A549 (cell line): Measurements from ENCODE around the gene ZNF423. TPM values are rescaled to one million over a fixed set of nuclear protein-coding genes. Genes with fewer than 3 reads are reported as not detected.

Experiments
- ATAC-seq, 2 experiments: fragments of 200-7000 bp in 1 of 2; fragments of >200 bp in 1 of 2; cut with Nextera tagmentation in 1 of 2; cut with Tn5 transposase in 1 of 2; 3 replicates each; pipeline versions ENCODE4 v1.8.0 to v1.9.1; 2018 to 2020; ENCODE audit warnings: mild to moderate bottlenecking in 1 of 2, moderate library complexity in 1 of 2
- CTCF ChIA-PET: fragments of 300-600 bp; sonication (Branson Sonifier 250); formaldehyde crosslinking; extraction: SDS; loops from one replicate; lab custom pipeline; 2021; ENCODE audit warnings: antibody characterized with exemption, inconsistent platforms; lab: Yijun Ruan, JAX
- POLR2A ChIA-PET: fragments of 350-600 bp; formaldehyde crosslinking; extraction: SDS; loops from one replicate; lab custom pipeline; 2021; ENCODE audit warnings: antibody characterized with exemption, inconsistent platforms; lab: Yijun Ruan, JAX
- DNase-seq, 2 experiments: peaks; one replicate each; pipeline versions ENCODE4 v3.0.0 to v3.0.0-alpha.2; 2011 to 2016; ENCODE audit warnings: low read depth in 1 of 2, low spot score in 1 of 2
- FAIRE-seq: peaks from 2 replicates; lab custom pipeline; 2011; peaks lifted over from hg19 to GRCh38; lab: Jason Lieb, UNC
- H3K27ac ChIP-seq, 2 experiments: fragments of >200 bp; sonication (Bioruptor Twin); formaldehyde crosslinking; 3 replicates each; pipeline ENCODE4 v1.5.1; 2016 to 2017
- H3K4me1 ChIP-seq: fragments of >200 bp; sonication (Bioruptor Twin); formaldehyde crosslinking; 3 replicates; pipeline ENCODE4 v1.6.1; 2016
- H3K4me2 ChIP-seq: fragments of >200 bp; sonication (Bioruptor Twin); formaldehyde crosslinking; 3 replicates; pipeline ENCODE4 v1.6.1; 2016
- H3K4me3 ChIP-seq: fragments of >200 bp; sonication (Bioruptor Twin); formaldehyde crosslinking; 3 replicates; pipeline ENCODE4 v1.5.1; 2016
- H3K9me3 ChIP-seq: fragments of >200 bp; sonication (Bioruptor Twin); formaldehyde crosslinking; 3 replicates; pipeline ENCODE4 v1.6.1; 2016
- BHLHE40 ChIP-seq: IDR thresholded peaks from 2 replicates; pipeline ENCODE4 v1.6.1; 2012; ENCODE audit warnings: low read depth, low read length, inconsistent platforms
- CBX8 ChIP-seq: fragments of 200-600 bp; sonication (generic); IDR thresholded peaks from 2 replicates; pipeline ENCODE4 v1.6.1; 2016
- CEBPB ChIP-seq, 2 experiments: fragments of >200 bp in 1 of 2; sonication (Bioruptor Twin) in 1 of 2; formaldehyde crosslinking in 1 of 2; IDR thresholded peaks; 2 replicates each; pipeline ENCODE4 v1.6.1; 2012 to 2016
- CHD2 ChIP-seq: fragments of 150-350 bp; IDR thresholded peaks from 2 replicates; pipeline ENCODE4 v1.6.1; 2014; ENCODE audit warnings: low read length; ENCODE audit not compliant: partially characterized antibody
- CHD4 ChIP-seq: fragments of 200-600 bp; sonication (generic); IDR thresholded peaks from 2 replicates; pipeline ENCODE4 v1.6.1; 2016; ENCODE audit warnings: antibody characterized with exemption, mild to moderate bottlenecking, borderline replicate concordance
- EHF ChIP-seq: fragments of 250-450 bp; sonication (Bioruptor Pico); IDR thresholded peaks from 2 replicates; pipeline ENCODE4 v1.5.0; 2020; ENCODE audit warnings: mild to moderate bottlenecking
- FOSL2 ChIP-seq, 2 experiments: fragments of 450-650 bp in 1 of 2; fragments of >200 bp in 1 of 2; sonication (Bioruptor Twin) in 1 of 2; formaldehyde crosslinking; IDR thresholded peaks; 2 replicates each; pipeline versions ENCODE4 v1.5.0 to v1.6.1; 2016 to 2020; ENCODE audit warnings: mild to moderate bottlenecking in 1 of 2, moderate library complexity in 1 of 2
- FOXS1 ChIP-seq: fragments of 250-450 bp; sonication (Bioruptor Pico); IDR thresholded peaks from 2 replicates; pipeline ENCODE4 v1.5.0; 2020; ENCODE audit warnings: mild to moderate bottlenecking, moderate library complexity
- GATA3 ChIP-seq: IDR thresholded peaks from 2 replicates; pipeline ENCODE4 v1.6.1; 2012; ENCODE audit warnings: borderline replicate concordance
- HDAC2 ChIP-seq: fragments of 200-600 bp; sonication (generic); IDR thresholded peaks from 2 replicates; pipeline ENCODE4 v1.6.1; 2016
- HOXA7 ChIP-seq: fragments of 250-450 bp; sonication (Bioruptor Pico); IDR thresholded peaks from 2 replicates; pipeline ENCODE4 v1.5.0; 2020; ENCODE audit warnings: mild to moderate bottlenecking, moderate library complexity
- HOXB13 ChIP-seq: fragments of 250-450 bp; sonication (Bioruptor Pico); IDR thresholded peaks from 2 replicates; pipeline ENCODE4 v1.5.0; 2020; ENCODE audit warnings: low read depth, mild to moderate bottlenecking, moderate library complexity
- JUN ChIP-seq, 2 experiments: fragments of >200 bp; sonication (Bioruptor Twin); formaldehyde crosslinking; IDR thresholded peaks; 2 replicates in 1 of 2; 3 replicates in 1 of 2; pipeline ENCODE4 v1.6.1; 2016 to 2017
- JUNB ChIP-seq: fragments of >200 bp; sonication (Bioruptor Twin); formaldehyde crosslinking; IDR thresholded peaks from 2 replicates; pipeline ENCODE4 v1.6.1; 2016
- KDM1A ChIP-seq: fragments of 200-600 bp; sonication (generic); IDR thresholded peaks from 2 replicates; pipeline ENCODE4 v1.6.1; 2016; ENCODE audit warnings: low read depth, mild to moderate bottlenecking
- MAFK ChIP-seq: fragments of 450-650 bp; IDR thresholded peaks from 2 replicates; pipeline ENCODE4 v1.6.1; 2014; ENCODE audit not compliant: partially characterized antibody
- MYC ChIP-seq: IDR thresholded peaks from 2 replicates; pipeline ENCODE4 v1.6.1; 2012; ENCODE audit warnings: mild to moderate bottlenecking, inconsistent platforms, low read length, improper control_type of control experiment, borderline replicate concordance
- NPAS2 ChIP-seq: fragments of 250-450 bp; sonication (Bioruptor Pico); IDR thresholded peaks from 2 replicates; pipeline ENCODE4 v1.8.0; 2022; ENCODE audit warnings: mild to moderate bottlenecking, moderate library complexity, borderline replicate concordance
- PHF8 ChIP-seq: fragments of 200-600 bp; sonication (generic); IDR thresholded peaks from 2 replicates; pipeline ENCODE4 v1.6.1; 2016; ENCODE audit warnings: low read depth, mild to moderate bottlenecking, antibody characterized with exemption, moderate library complexity, borderline replicate concordance
- POLR2A ChIP-seq: IDR thresholded peaks from 2 replicates; pipeline ENCODE4 v1.6.1; 2012; ENCODE audit warnings: mild to moderate bottlenecking, low read length
- POLR2AphosphoS2 ChIP-seq: conservative IDR thresholded peaks from 2 replicates; pipeline ENCODE4 v1.6.1; 2012; ENCODE audit warnings: low read length, improper control_type of control experiment, inconsistent platforms
- RAD21 ChIP-seq, 2 experiments: fragments of >200 bp in 1 of 2; sonication (Bioruptor Twin) in 1 of 2; formaldehyde crosslinking in 1 of 2; IDR thresholded peaks in 1 of 2; conservative IDR thresholded peaks in 1 of 2; 2 replicates in 1 of 2; 3 replicates in 1 of 2; pipeline ENCODE4 v1.6.1; 2012 to 2018; ENCODE audit warnings: inconsistent platforms in 1 of 2
- RARB ChIP-seq: fragments of 250-450 bp; sonication (Bioruptor Pico); IDR thresholded peaks from 2 replicates; pipeline ENCODE4 v1.8.0; 2021; ENCODE audit warnings: mild to moderate bottlenecking, moderate library complexity
- RCOR1 ChIP-seq: fragments of 150-350 bp; IDR thresholded peaks from 2 replicates; pipeline ENCODE4 v1.6.1; 2014; ENCODE audit warnings: antibody characterized with exemption, low read length, low read depth
- RNF2 ChIP-seq: fragments of 200-600 bp; sonication (generic); IDR thresholded peaks from 2 replicates; pipeline ENCODE4 v1.6.1; 2016; ENCODE audit warnings: low read depth, mild to moderate bottlenecking, antibody characterized with exemption, moderate library complexity, borderline replicate concordance
- SMC3 ChIP-seq: fragments of >200 bp; sonication (Bioruptor Twin); formaldehyde crosslinking; IDR thresholded peaks from 3 replicates; pipeline ENCODE4 v1.6.1; 2018; ENCODE audit warnings: inconsistent platforms
- TP53 ChIP-seq: fragments of 250-450 bp; sonication (Bioruptor Pico); IDR thresholded peaks from 2 replicates; pipeline ENCODE4 v1.5.0; 2021; ENCODE audit warnings: mild to moderate bottlenecking, moderate library complexity
- WGBS: methylation state at CpG from one replicate; pipeline ENCODE4 v1.1.6; 2017; ENCODE audit errors: missing lambda C conversion rate; 5-methylcytosine and 5-hydroxymethylcytosine counted together
- polyA plus RNA-seq, 4 experiments: library from polyadenylated mRNA; depleted of rRNA in 3 of 4; stranded (reverse); fragments of >200 nt; fragmentation: RNase III in 1 of 4; extraction: RNeasy Plus Mini Kit Qiagen cat#74134 plus additional on column Dnase treatment in 1 of 4; gene quantifications; 2 replicates in 3 of 4; 3 replicates in 1 of 4; pipeline ENCODE4 v1.2.3, GENCODE V29; 2011 to 2017
- TF ChIP-seq, protein P1 (sequence below): fragments of >200 bp; sonication (Bioruptor Twin); formaldehyde crosslinking; IDR thresholded peaks from 3 replicates; pipeline ENCODE4 v1.5.1; 2016
- TF ChIP-seq, protein P2 (sequence below): IDR thresholded peaks from 2 replicates; pipeline ENCODE4 v1.6.1; 2012
- TF ChIP-seq, protein P3 (sequence below): fragments of 450-650 bp; IDR thresholded peaks from 2 replicates; pipeline ENCODE4 v1.6.1; 2014; ENCODE audit warnings: antibody characterized with exemption
- TF ChIP-seq, protein P4 (sequence below): IDR thresholded peaks from 2 replicates; pipeline ENCODE4 v1.6.1; 2012
- TF ChIP-seq, protein P5 (sequence below): fragments of 150-350 bp; IDR thresholded peaks from 2 replicates; pipeline ENCODE4 v1.6.1; 2014; ENCODE audit warnings: low read depth, mild to moderate bottlenecking, low read length

The ZNF423 gene
- polyA plus RNA-seq, 2 of the 4 experiments (the other 2 are of a cell fraction), result 0.04 to 0.10 TPM

- TF ChIP-seq, protein P1, sequence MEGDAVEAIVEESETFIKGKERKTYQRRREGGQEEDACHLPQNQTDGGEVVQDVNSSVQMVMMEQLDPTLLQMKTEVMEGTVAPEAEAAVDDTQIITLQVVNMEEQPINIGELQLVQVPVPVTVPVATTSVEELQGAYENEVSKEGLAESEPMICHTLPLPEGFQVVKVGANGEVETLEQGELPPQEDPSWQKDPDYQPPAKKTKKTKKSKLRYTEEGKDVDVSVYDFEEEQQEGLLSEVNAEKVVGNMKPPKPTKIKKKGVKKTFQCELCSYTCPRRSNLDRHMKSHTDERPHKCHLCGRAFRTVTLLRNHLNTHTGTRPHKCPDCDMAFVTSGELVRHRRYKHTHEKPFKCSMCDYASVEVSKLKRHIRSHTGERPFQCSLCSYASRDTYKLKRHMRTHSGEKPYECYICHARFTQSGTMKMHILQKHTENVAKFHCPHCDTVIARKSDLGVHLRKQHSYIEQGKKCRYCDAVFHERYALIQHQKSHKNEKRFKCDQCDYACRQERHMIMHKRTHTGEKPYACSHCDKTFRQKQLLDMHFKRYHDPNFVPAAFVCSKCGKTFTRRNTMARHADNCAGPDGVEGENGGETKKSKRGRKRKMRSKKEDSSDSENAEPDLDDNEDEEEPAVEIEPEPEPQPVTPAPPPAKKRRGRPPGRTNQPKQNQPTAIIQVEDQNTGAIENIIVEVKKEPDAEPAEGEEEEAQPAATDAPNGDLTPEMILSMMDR, result no peak
- TF ChIP-seq FOSL2 (IDR thresholded peaks at IDR 0.05), result no peak
- no peak for TF ChIP-seq FOSL2 (CRISPR knock-in tag; IDR thresholded peaks at IDR 0.05)
- TF ChIP-seq, protein P2, sequence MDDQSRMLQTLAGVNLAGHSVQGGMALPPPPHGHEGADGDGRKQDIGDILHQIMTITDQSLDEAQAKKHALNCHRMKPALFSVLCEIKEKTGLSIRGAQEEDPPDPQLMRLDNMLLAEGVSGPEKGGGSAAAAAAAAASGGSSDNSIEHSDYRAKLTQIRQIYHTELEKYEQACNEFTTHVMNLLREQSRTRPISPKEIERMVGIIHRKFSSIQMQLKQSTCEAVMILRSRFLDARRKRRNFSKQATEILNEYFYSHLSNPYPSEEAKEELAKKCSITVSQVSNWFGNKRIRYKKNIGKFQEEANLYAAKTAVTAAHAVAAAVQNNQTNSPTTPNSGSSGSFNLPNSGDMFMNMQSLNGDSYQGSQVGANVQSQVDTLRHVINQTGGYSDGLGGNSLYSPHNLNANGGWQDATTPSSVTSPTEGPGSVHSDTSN, result no peak
- no peak for TF ChIP-seq EHF (CRISPR knock-in tag)
These were observed 117.9 kb downstream of the ZNF423 start (continued) for GRCh38 chr16:49738001-49738400.

DNA sequence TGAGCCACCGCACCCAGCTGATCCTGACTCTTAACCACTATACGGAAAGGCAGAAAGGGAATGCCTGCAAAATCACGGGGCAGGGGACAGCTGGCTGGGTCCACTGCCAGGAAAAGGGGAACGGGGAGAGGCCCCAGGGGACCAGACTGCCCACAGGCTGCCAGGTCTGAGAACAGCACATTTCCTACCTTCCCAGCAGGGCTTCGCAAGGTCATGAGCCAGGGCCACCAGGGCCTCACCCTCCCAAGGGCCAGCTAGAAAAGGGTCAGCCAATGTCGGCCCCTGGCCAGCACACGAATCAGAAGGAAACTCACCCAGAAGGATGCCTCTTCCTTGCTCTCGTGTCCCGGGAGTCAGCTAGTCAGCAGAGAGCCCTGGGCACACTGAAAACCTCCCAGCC, 118.4 kb downstream of the ZNF423 start:
- ATAC-seq (no peak), DNase-seq (no peak), FAIRE-seq (no peak)
- CTCF ChIA-PET, result interaction anchor here (0.7 to 1.2 kb wide), 2 partner anchors 40 to 251 kb away, joined by 3 read pairs; no protein-coding TSS in a partner anchor
- 46% methylated on average over 7 of the region's 9 CpGs for WGBS
- no peaks in the 10 kb centered on the region for H3K9me3 ChIP-seq
- POLR2A ChIA-PET, result no interaction called here
- H3K4me3 ChIP-seq, result no peak overlapping the region
- H3K27ac ChIP-seq, result no peak overlapping the region
- TF ChIP-seq JUN (IDR thresholded peaks at IDR 0.05) (no peak), GATA3 (no peak), CEBPB (IDR thresholded peaks at IDR 0.05) (no peak), RAD21 (conservative IDR thresholded peaks at IDR 0.05 in 1 of 2, IDR thresholded peaks at IDR 0.05 in 1 of 2) (no peak), CBX8 (no peak), MYC (no peak), POLR2A (no peak), HOXA7 (CRISPR knock-in tag) (no peak), NPAS2 (CRISPR knock-in tag) (no peak), CHD4 (no peak), KDM1A (no peak), BHLHE40 (no peak), RARB (no peak), CHD2 (no peak), MAFK (no peak), HDAC2 (no peak), HOXB13 (CRISPR knock-in tag) (no peak)
- TF ChIP-seq, protein P3, sequence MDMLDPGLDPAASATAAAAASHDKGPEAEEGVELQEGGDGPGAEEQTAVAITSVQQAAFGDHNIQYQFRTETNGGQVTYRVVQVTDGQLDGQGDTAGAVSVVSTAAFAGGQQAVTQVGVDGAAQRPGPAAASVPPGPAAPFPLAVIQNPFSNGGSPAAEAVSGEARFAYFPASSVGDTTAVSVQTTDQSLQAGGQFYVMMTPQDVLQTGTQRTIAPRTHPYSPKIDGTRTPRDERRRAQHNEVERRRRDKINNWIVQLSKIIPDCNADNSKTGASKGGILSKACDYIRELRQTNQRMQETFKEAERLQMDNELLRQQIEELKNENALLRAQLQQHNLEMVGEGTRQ, result no peak
- TF ChIP-seq, protein P4, sequence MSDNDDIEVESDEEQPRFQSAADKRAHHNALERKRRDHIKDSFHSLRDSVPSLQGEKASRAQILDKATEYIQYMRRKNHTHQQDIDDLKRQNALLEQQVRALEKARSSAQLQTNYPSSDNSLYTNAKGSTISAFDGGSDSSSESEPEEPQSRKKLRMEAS, result no peak
- H3K4me2 ChIP-seq, result no peak overlapping the region
- no peaks in the 10 kb centered on the region for H3K4me1 ChIP-seq

- FAIRE-seq, result no peak
- WGBS, result 52% methylated on average over 9 of the region's 10 CpGs
- ChIA-PET CTCF (interaction anchor here (0.5 kb wide), 1 partner anchor 39 kb away, joined by 5 read pairs; no protein-coding TSS in a partner anchor), POLR2A (no interaction called here)
- H3K9me3 ChIP-seq, result peaks cover 5% of the 10 kb centered on the region
- H3K4me2 ChIP-seq, result no peak overlapping the region
- no peak overlapping the region for H3K4me3 ChIP-seq
- no peak overlapping the region for H3K27ac ChIP-seq
- no peaks in the 10 kb centered on the region for H3K4me1 ChIP-seq
- ATAC-seq, result no peak
- DNase-seq, result no peak
- TF ChIP-seq, protein P1, result no peak
- TF ChIP-seq TP53 (no peak), JUNB (no peak), POLR2A (no peak), PHF8 (no peak), RNF2 (no peak), FOXS1 (CRISPR knock-in tag) (no peak), CEBPB (IDR thresholded peaks at IDR 0.05) (no peak), RCOR1 (no peak), SMC3 (no peak), POLR2AphosphoS2 (no peak), EHF (CRISPR knock-in tag) (no peak)
- TF ChIP-seq, protein P5, sequence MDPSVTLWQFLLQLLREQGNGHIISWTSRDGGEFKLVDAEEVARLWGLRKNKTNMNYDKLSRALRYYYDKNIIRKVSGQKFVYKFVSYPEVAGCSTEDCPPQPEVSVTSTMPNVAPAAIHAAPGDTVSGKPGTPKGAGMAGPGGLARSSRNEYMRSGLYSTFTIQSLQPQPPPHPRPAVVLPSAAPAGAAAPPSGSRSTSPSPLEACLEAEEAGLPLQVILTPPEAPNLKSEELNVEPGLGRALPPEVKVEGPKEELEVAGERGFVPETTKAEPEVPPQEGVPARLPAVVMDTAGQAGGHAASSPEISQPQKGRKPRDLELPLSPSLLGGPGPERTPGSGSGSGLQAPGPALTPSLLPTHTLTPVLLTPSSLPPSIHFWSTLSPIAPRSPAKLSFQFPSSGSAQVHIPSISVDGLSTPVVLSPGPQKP, result no peak
These were observed 121.6 kb downstream of the ZNF423 start for GRCh38 chr16:49734331-49734730.
